Thyroid gland (tissue), 4 donors: ENCODE data around the gene S100A3.

ENCODE experiments used
- CTCF ChIP-seq, 6 experiments: fragments of 200-600 bp in 3 of 6; fragments of 450-650 bp in 3 of 6; sonication (generic) in 3 of 6; IDR thresholded peaks; one replicate each; pipeline ENCODE4 v1.5.1; 2016 to 2019; ENCODE audit warnings: antibody characterized with exemption in 6 of 6, mild to moderate bottlenecking in 2 of 6, inconsistent platforms in 1 of 6, moderate library complexity in 1 of 6
- POLR2A ChIP-seq, 2 donors: fragments of 450-650 bp; IDR thresholded peaks; one replicate each; pipeline ENCODE4 v1.6.1; 2017; ENCODE audit warnings: antibody characterized with exemption in 2 of 2, mild to moderate bottlenecking in 2 of 2, moderate library complexity in 1 of 2

- TF ChIP-seq CTCF (IDR thresholded peaks at IDR 0.05) (no peak), POLR2A (IDR thresholded peaks at IDR 0.05) (no peak)
These were observed 4.5 kb downstream of the S100A3 start for GRCh38 chr1:153544453-153545066.
